ENCODE measurements around the gene SLC35E1.
A peak's percentile ranks its signal among the peaks of the same experiment; 100 is the strongest.
"Not testable (repeated sequence)": the region's sequence is repeated elsewhere in the genome, so short reads cannot be mapped to it uniquely, and the experiment has no call there.

SLC35E1 gene

DNA sequence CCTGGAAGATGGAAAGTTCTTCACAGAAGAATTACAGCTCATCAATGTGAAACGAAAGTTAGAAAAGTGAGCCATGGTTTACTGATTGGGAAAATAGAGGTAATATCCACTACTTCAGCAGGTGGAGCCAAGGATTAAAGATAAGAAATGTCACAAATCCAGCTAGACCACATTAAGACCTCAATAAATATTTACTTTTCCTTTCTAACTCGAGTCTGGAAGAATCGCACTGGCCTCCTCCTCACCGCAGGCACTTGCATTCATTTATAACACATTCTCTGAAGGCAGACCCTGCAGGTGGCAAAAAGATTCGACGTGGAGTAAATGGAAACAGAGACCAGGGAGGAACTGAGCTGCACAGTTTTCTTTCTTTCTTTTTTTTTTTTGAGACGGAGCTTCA is 7.4 kb downstream of the SLC35E1 start:
- no peak overlapping the region for H3K27ac Mint-ChIP-seq
- H3K4me3 Mint-ChIP-seq = no peak overlapping the region
- ATAC-seq (replicated peaks) (no peak), DNase-seq (no peak)
- peaks cover 6 to 16% of the 10 kb centered on the region in 2 donors for H3K4me1 Mint-ChIP-seq
- no peaks in the 10 kb centered on the region for H3K27me3 Mint-ChIP-seq
- H3K9me3 Mint-ChIP-seq = no peaks in the 10 kb centered on the region
- H3K36me3 Mint-ChIP-seq = peaks cover 60 to 68% of the 10 kb centered on the region in 2 donors

DNA sequence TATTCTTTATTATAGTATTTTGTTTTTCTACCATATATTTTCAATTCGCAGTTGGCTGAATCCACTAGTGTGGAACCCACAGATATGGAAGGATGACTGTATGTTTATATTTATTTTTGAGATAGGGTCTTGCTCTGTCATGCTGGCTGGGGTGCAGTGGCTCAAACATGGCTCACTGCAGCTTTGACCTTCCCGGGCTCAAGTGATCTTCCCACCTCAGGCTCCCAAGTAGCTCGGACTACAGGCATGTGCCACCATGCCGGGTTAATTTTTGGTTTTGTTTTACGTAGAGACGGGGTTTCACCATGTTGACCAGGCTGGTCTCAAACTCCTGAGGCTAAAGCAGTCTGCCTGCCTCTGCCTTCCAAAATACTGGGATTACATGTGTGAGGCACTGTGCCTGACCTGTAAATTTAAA is 9.6 kb downstream of the SLC35E1 start:
- H3K9me3 Mint-ChIP-seq = no peaks in the 10 kb centered on the region
- H3K4me1 Mint-ChIP-seq = peaks cover 6 to 8% of the 10 kb centered on the region in 2 donors
- peaks cover 56 to 63% of the 10 kb centered on the region in 2 donors for H3K36me3 Mint-ChIP-seq
- ATAC-seq (replicated peaks) (no peak), DNase-seq (no peak)
- no peak overlapping the region for H3K27ac Mint-ChIP-seq
- H3K4me3 Mint-ChIP-seq = no peak overlapping the region
- H3K27me3 Mint-ChIP-seq = no peaks in the 10 kb centered on the region

DNA sequence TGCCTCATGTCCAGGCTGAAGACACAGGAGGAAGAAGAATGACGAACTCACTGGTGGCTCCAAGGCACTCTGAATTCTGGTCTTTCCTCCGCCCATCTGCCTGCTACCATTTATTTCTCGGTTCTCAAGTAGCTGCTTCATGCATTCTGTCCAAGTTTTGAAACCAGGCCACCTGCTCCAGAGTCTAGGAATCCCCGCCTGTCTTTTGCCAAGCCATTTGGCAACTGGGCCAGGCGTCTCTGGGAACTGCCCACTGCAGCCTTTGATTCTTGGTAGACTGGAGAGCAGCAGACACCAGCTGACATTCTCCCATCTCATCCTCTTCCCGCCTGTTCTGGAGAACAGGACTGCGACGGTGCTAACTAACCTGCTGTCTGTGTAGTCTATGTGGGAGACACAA is 10.8 kb downstream of the SLC35E1 start:
- Mint-ChIP-seq H3K27ac (no peak overlapping the region), H3K4me3 (no peak overlapping the region), H3K27me3 (no peaks in the 10 kb centered on the region), H3K36me3 (peaks cover 52 to 65% of the 10 kb centered on the region in 2 donors), H3K9me3 (no peaks in the 10 kb centered on the region), H3K4me1 (peaks cover 3 to 5% of the 10 kb centered on the region in 2 donors)
- DNase-seq (no peak), ATAC-seq (replicated peaks) (no peak)

DNA sequence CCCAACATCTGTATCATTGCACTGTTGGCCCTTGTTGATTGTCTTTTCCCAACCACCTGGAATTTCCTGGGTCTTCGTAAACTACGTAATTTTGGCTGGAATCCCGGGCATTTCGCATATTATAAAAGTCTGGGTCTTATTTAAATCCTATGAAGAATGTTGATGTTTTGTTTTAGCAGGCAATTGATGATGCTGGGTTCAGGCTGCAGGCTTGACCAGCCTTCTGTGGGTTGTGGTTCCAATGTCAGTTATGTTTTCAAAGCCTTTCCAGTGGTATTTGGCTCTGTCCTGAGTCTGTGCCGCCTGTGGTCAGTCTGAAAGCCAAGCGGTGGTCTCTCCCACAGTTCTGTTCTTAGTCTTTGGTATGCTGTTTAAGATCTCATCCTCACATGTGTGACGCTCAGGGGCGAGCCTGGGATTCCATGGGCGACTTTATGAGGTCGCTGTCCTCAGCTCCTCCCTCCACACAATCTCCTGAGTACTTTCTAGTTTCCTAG is 12.4 kb downstream of the SLC35E1 start:
- peaks cover 56 to 68% of the 10 kb centered on the region in 2 donors for H3K36me3 Mint-ChIP-seq
- ATAC-seq (replicated peaks) = no peak
- H3K4me1 Mint-ChIP-seq = peaks cover 2 to 4% of the 10 kb centered on the region in 2 donors
- H3K27ac Mint-ChIP-seq = peak overlapping the region; percentile 33
- no peak overlapping the region for H3K4me3 Mint-ChIP-seq
- H3K27me3 Mint-ChIP-seq = no peaks in the 10 kb centered on the region
- DNase-seq = no peak
- no peaks in the 10 kb centered on the region for H3K9me3 Mint-ChIP-seq

DNA sequence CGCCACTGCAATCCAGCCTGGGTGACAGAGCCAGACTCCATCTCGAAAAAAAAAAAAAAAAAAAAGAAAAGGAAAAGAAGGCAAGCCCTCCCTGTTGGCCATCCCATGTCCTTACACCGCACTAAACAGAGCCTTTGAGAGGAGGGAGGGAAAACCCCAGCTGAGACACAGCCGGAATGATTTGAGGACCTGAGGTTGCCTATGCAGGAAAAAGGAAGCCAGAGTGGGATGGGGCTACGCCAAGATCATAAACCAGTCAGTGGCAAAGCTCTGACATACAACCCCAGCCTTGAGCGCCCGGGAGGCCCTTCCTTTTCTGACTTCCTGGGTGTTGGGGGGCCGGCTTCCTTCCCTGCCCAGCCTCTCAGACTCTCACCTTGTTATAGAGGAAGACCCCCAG is 17.4 kb downstream of the SLC35E1 start:
- ATAC-seq (replicated peaks) = no peak
- peaks cover 49 to 59% of the 10 kb centered on the region in 2 donors for H3K36me3 Mint-ChIP-seq

DNA sequence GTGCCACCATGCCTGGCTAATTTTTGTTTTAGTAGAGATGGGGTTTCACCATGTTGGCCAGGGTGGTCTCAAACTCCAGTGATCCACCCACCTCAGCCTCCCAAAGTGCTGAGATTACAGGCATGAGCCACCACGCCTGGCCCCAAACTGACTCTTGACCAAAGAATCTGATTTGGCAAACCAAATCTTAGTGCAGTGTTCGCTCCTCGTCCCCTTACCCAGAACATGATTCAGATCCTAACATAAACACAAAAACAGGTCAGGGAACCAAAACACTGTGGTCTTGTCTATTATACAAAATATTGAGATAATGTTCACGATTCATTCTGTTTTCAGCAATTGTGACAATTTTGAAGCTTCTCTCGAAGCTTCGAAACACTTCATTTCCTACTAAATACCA is 20.3 kb downstream of the SLC35E1 start:
- Mint-ChIP-seq H3K36me3 (peaks cover 42 to 46% of the 10 kb centered on the region in 2 donors), H3K4me1 (peaks cover 4 to 15% of the 10 kb centered on the region in 2 donors)
- not testable (repeated sequence) for ATAC-seq (replicated peaks); DNase-seq; H3K27me3 Mint-ChIP-seq; H3K9me3 Mint-ChIP-seq; H3K27ac Mint-ChIP-seq; H3K4me3 Mint-ChIP-seq

More for the DNA sequence above, 17.4 kb downstream of the SLC35E1 start:
- no peaks in the 10 kb centered on the region for H3K9me3 Mint-ChIP-seq
- peak overlapping the region; percentile 56 for H3K27ac Mint-ChIP-seq
- DNase-seq = no peak
- peaks cover 4 to 10% of the 10 kb centered on the region in 2 donors for H3K4me1 Mint-ChIP-seq
- H3K4me3 Mint-ChIP-seq = no peak overlapping the region
- no peaks in the 10 kb centered on the region for H3K27me3 Mint-ChIP-seq

DNA sequence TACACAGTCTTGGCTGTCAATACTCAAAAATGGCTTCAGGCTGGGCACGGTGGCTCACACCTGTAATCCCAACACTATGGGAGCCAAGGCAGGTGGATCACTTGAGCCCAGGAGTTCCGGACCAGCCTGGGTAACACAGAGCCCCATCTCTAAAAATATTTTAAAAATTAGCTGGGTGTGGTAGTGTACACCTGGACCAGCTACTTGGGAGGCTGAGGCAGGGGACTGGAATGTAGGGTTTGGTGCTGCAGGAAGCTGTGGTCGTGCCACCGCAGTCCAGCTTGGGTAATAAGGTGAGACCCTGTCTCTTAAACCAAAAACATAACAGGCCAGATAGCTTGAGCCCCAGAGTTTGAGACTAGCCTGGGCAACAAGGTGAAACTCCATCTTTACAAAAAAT is 23.3 kb downstream of the SLC35E1 start:
- H3K36me3 Mint-ChIP-seq = peaks cover 28 to 29% of the 10 kb centered on the region in 2 donors

DNA sequence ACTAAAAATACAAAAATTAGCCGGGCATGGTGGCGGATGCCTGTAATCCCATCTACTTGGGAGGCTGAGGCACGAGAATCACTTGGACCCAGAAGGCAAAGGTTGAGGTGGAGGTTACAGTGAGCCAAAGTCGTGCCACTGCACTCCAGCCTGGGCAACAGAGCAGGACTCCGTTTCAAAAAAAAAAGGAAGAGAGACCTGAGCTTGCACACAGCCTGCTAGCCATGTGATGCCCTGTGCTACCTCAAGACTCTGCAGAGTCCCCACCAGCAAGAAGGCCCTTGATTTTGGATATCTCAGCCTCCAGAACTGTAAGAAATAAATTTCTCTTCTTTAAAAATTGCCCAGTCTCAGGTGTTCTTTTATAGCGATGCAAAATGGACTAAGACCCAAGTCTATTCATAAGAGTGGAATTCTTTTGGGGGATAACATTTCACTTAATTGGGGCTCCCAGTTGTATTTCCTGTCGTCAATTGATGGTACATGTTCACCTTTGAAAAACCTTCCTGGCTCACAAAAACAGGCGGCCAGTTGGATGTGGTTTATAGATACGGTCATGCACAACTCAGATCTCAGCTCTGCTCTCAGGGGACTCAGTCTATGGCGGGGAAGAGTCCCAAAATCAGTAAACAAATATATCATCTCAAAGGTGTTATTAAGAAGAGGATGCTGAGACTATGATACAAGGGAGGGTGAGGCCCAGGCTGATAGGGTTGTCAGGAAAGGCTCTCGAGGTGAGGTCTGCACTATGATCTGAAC is 27.6 kb downstream of the SLC35E1 start:
- peak overlapping the region; percentile 9 to 60 for H3K4me3 Mint-ChIP-seq
- ATAC-seq (replicated peaks) (peak; percentile 31 to 36), DNase-seq (no peak)
- H3K36me3 Mint-ChIP-seq = peaks cover 19 to 23% of the 10 kb centered on the region in 2 donors
- H3K27ac Mint-ChIP-seq = peak overlapping the region; percentile 81
- no peaks in the 10 kb centered on the region for H3K9me3 Mint-ChIP-seq
- H3K4me1 Mint-ChIP-seq = peaks cover 20 to 56% of the 10 kb centered on the region in 2 donors
- H3K27me3 Mint-ChIP-seq = no peaks in the 10 kb centered on the region

More for the DNA sequence above, 23.3 kb downstream of the SLC35E1 start:
- no peak for DNase-seq
- Mint-ChIP-seq H3K4me3 (no peak overlapping the region), H3K27me3 (no peaks in the 10 kb centered on the region), H3K27ac (peak overlapping the region; percentile 42), H3K4me1 (peaks cover 14 to 34% of the 10 kb centered on the region in 2 donors), H3K9me3 (no peaks in the 10 kb centered on the region)
- ATAC-seq (replicated peaks) = no peak

DNA sequence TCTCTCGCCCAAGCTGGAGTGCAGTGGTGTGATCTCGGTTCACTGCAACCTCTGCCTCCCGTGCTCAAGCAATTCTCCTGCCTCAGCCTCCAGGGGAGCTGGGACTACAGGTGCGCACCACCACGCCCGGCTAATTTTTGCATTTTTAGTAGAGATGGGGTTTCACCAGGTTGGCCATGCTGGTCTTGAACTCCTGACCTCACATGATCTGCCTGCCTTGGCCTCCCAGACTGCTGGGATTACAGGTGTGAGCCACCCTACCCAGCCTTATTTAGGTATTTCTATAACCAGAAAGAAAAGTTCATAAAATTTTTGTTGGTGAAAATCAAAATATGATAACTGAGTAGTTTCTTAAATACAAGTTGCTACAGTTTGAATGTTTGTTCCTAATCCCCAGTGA is 28.5 kb downstream of the SLC35E1 start:
- Mint-ChIP-seq H3K36me3 (peaks cover 21 to 30% of the 10 kb centered on the region in 2 donors), H3K4me3 (peak overlapping the region; percentile 91 to 92), H3K4me1 (peaks cover 25 to 63% of the 10 kb centered on the region in 2 donors), H3K27ac (peak overlapping the region; percentile 62)
- not testable (repeated sequence) for H3K9me3 Mint-ChIP-seq; H3K27me3 Mint-ChIP-seq; DNase-seq; ATAC-seq (replicated peaks)

DNA sequence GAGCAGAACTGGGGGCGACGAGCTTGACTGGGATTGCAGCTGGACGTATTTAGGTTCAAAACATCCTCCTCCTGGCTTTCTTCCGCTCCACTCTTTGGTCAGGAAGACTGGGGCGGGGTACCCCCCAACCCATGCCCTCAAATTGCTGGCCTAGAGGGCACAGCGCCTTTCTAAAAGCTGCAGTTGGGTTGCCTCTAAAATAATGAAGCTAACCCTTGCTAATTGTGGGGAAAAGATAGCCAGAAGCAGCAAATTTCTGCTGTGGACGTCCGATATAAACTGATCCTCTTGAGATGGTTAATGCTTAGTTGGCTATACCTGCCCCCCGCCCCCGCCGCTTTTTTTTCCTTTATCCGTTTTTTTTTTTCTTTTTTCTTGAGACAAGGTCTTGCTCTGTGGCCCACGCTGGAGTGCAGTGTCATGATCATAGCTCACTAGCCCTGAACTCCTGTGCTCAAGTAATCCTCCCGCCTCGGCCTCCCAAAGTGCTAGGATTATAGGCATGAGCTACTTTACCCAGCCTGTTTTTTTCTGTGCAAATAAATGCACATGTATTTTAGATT is 29.2 kb downstream of the SLC35E1 start:
- no peak for DNase-seq
- ATAC-seq (replicated peaks) = peak in 1 of 2 donors; percentile 0
- H3K4me1 Mint-ChIP-seq = peaks cover 30 to 69% of the 10 kb centered on the region in 2 donors
- H3K9me3 Mint-ChIP-seq = no peaks in the 10 kb centered on the region
- H3K27ac Mint-ChIP-seq = peak overlapping the region; percentile 96
- H3K4me3 Mint-ChIP-seq = peak overlapping the region; percentile 91 to 92
- no peaks in the 10 kb centered on the region for H3K27me3 Mint-ChIP-seq
- peaks cover 28 to 37% of the 10 kb centered on the region in 2 donors for H3K36me3 Mint-ChIP-seq

DNA sequence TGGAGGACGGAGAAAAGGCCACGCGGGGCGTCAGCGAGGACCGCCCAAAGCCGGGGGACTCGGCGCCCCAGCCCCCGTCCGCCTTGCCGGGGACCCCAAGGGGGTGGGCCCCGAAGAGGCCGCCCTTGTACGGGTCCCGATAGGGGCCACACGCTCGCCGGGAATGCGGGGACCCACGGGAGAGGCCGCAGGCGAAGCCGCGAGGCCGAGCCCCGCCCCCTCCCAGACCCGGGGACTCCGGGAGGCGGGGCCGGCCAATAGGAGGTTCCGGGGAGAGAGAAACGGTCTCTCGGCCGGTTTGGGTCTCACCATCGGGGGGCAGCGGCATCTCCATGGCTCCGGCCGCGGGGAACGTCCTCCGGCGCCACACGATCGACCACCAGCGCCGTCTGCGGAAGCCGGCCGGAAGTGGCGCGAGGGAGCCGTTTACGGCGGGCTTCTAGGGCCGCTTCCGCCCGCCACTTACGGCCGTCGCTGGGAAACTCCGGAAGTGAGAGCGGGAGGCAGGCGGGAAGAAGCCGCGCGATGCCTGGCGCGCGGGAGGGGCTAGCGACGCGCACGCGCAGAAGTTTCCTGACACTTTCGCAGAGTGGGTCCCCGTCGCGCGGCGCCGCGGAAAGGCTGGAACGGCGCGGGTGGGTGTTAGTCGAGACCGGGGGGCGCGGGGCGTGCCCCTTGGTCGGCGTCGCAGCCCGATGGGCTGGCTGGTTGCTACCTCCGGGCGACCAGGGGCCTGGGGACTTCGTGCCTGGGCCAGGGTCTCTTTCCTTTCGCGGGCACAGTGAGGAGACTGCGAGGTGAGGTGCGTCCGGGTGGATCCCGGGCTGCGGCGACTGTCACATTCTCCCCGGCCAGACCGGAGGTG is 29.9 kb downstream of the SLC35E1 start, which contains the start of gene CHERP:
Gene CHERP, minus strand, starts transcription at position 393 of the 865 bp plus-strand sequence. Its CDS starts 59 bp downstream, at position 334.
- Mint-ChIP-seq H3K4me3 (peak within 1 kb of the TSS; percentile 91 to 92), H3K9me3 (no peaks in the 10 kb centered on the region), H3K27ac (peak within 1 kb of the TSS; percentile 96), H3K4me1 (peaks cover 34 to 72% of the 10 kb centered on the region in 2 donors), H3K36me3 (peaks cover 33 to 41% of the 10 kb centered on the region in 2 donors), H3K27me3 (no peaks in the 10 kb centered on the region)
- ATAC-seq (replicated peaks) (peak; percentile 75 to 84), DNase-seq (peak; percentile 90)

DNA sequence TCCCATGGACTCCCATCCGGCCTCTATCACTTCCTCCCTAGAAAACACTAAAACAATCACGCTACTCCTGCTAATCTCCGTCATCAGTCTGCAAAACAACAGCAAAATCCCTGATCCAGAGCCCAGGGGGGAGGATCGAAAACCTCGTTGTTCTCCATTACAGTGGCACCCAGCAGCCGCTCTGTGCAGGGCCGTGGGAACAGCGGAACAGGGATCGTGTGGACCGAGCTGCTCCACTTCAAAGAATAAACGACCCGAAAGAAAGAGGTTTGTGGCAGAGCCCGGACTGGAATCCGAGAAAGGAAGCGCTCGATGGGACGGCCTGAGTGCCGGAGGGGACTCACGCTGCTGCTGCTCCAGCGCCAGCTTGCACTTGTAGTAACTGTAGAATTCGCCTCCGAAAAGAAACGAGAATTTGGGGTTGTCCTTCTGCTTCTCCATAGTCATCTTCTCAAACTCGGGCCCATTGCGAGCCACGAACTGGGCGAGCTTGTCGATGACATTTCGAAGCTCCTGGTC is 30.6 kb downstream of the SLC35E1 start:
- Mint-ChIP-seq H3K4me3 (peak overlapping the region; percentile 91 to 92), H3K27me3 (no peaks in the 10 kb centered on the region), H3K4me1 (peaks cover 35 to 74% of the 10 kb centered on the region in 2 donors), H3K27ac (peak overlapping the region; percentile 96), H3K36me3 (peaks cover 38 to 46% of the 10 kb centered on the region in 2 donors), H3K9me3 (no peaks in the 10 kb centered on the region)
- DNase-seq = no peak
- peak in 1 of 2 donors; percentile 1 for ATAC-seq (replicated peaks)

DNA sequence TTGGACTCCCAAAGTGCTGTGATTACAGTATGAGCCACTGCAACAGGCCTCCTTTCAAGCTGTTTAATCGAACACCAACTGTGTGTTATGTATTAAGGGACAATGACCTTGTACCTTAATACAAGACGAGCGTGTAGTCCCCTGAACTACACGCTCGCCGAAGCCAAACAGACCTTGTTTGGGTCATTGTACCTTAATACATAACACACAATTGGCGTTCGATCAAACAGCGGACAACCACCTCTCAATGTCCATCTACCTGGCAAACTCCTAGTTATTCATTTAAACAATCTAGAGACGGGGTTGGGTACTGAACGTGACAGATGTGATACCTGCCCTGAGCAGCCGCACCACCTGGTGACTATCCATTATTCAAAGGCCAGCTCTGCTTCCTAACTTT is 31.3 kb downstream of the SLC35E1 start:
- peaks cover 42 to 52% of the 10 kb centered on the region in 2 donors for H3K36me3 Mint-ChIP-seq
- DNase-seq = no peak
- H3K4me3 Mint-ChIP-seq = peak overlapping the region; percentile 91 to 92
- H3K27ac Mint-ChIP-seq = peak overlapping the region; percentile 96
- no peak for ATAC-seq (replicated peaks)
- H3K9me3 Mint-ChIP-seq = no peaks in the 10 kb centered on the region
- no peaks in the 10 kb centered on the region for H3K27me3 Mint-ChIP-seq
- peaks cover 35 to 69% of the 10 kb centered on the region in 2 donors for H3K4me1 Mint-ChIP-seq

DNA sequence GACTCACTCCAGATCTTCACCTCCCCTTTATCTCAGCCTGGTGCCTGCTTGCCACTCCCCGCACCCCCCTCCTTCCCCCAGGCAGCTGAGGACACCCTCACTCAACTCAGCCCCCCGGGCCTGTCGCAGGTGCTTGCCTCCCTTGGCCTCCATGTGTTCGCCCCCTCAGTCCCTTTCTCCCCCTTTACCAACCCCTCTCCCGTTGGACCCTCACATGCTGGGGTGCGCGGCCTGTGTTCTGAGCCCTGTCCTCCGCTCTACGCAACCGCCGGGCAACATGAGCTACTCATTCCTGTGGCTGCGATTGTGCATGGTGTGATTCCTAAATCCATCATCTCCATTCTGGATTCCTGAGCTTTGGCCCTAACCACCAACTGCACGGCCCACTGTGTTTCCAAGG is 35.1 kb downstream of the SLC35E1 start:
- Mint-ChIP-seq H3K4me1 (peaks cover 30 to 47% of the 10 kb centered on the region in 2 donors), H3K36me3 (peaks cover 54 to 58% of the 10 kb centered on the region in 2 donors), H3K27ac (no peak overlapping the region), H3K9me3 (no peaks in the 10 kb centered on the region), H3K4me3 (no peak overlapping the region), H3K27me3 (no peaks in the 10 kb centered on the region)
- ATAC-seq (replicated peaks) = no peak
- no peak for DNase-seq

Data from stimulated activated naive B cell treated with anti-CD40 and anti-IgM and Interleukin-4, amounts not matched to agents 10 μg/mL and 1 μg/mL and 100 μg/mL, for 72 hours (primary cell).